DMS 273 (cell line): ENCODE data around the gene CYBRD1.
A peak's percentile ranks its signal among the peaks of the same experiment; 100 is the strongest.
"Not testable (repeated sequence)": the region's sequence is repeated elsewhere in the genome, so short reads cannot be mapped to it uniquely, and the experiment has no call there.

ENCODE experiments used
- DNase-seq: peaks from one replicate; lab custom pipeline; 2025; ENCODE audit not compliant: unreplicated experiment; lab: John Stamatoyannopoulos, UW

The CYBRD1 gene

GRCh38 chr2:171515672-171516298 is 6.5 kb upstream of the CYBRD1 start:
- DNase-seq = no peak

DNA sequence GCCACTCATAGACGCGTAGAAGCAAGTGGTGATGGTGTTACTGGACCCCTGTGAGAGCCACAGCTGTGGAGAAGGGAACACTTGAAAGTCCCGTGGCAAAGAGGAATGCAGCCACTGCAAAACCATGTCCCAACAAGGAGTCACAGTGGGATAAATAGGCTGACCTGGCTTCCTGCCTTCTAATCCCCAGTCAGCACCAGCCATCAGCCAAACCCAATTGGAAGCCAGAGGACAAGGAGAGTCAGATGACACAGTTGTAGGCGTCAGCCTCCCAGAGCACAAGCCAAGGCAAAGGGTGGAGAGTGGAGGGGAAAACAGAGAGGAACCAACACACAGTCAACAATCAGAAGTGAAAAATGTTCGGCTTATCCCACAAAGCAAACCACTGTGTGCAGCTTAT is 5.5 kb upstream of the CYBRD1 start:
- no peak for DNase-seq

DNA sequence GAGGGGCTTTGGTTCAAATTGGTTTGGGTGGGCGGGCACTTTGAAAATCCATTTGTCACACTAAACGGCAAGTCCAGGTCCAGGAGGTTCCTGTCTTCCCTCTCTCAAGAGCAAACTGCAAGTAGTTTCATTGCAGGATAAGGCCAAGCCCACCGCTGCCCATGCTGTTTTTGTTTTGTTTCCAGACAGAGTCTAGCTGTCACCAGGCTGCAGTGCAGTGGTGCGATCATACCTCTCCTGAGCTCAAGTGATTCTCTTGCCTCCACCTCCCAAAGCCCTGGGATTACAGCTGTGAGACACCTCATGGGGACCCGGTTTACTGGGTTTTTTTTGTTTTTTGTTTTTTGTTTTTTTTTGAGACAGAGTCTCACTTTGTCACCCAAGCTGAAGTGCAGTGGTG is 1.8 kb upstream of the CYBRD1 start:
- DNase-seq = no peak

DNA sequence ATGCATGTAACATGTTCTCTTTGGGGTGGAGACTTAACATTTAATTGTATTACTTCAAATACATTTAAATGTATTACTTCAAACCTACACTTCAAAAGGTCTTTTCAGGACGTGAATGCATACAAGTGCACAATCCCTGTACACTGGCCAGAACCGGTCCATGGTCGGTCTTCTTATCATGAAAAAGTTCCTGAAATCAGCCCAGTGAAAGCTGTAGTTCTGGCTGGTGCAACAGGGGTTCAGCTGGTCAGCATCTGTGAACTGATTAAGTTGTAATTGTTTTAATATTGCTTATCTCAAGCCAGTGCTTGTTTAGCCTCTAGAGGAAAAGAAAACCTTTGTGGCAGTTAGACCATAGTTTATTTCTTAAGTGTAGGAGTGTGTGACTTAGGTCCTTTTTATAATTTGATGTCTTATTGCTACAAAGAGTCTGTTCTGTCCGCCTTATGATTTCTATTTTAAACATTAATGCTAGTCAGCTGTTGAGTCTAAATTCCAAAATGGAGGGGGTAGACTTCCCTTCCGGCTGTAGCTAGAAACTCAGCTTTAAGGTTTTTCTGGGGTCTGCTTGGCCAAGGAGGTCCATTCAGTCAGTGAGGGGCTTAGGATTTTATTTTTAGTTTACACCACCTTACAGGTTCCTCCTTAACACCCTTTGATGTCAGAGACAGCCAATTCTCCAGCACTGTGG is 768 bp upstream of the CYBRD1 start:
- DNase-seq = no peak

DNA sequence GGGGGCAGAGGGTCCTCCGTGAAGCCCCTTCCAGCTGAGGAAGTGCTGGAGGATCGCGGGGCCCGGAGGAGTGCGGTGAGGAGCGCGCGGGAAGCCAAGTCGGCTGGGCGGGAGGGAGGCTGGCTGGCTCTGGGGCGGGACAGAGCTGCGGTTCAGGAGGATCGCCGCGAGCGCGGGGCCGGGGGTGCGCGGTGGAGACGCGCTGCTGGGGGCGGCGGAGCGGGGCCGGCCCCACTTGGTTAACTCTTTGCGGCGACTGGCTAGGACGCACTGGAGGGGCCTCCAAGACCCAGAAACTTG is 464 bp downstream of the CYBRD1 start:
- peak; percentile 79 for DNase-seq

GRCh38 chr2:171523088-171524017 is 1.1 kb downstream of the CYBRD1 start:
- peak; percentile 83 for DNase-seq

DNA sequence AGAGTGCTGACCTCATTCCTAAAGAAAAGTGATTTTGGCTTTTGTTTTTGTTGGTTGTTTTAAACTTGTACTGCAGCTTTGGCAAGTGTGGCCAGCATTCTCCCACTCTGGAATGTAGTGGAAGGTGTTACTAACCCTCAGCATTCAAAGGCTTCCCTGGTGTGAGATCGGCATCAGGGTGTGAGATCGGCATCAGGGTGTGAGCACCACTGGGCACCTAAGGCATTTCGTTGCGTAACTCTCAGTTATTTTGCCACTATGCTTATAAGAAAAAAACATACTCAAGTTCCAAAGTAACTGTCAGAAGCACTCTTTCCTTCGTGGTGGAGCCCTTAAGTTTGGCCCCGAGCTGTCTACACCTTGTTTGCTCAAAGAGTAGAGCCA is 1.7 kb downstream of the CYBRD1 start:
- no peak for DNase-seq

- DNase-seq = peak; percentile 57
Measured at GRCh38 chr2:171529914-171530313, 7.6 kb downstream of the CYBRD1 start.

GRCh38 chr2:171530378-171530777 is 8.1 kb downstream of the CYBRD1 start:
- no peak for DNase-seq

DNA sequence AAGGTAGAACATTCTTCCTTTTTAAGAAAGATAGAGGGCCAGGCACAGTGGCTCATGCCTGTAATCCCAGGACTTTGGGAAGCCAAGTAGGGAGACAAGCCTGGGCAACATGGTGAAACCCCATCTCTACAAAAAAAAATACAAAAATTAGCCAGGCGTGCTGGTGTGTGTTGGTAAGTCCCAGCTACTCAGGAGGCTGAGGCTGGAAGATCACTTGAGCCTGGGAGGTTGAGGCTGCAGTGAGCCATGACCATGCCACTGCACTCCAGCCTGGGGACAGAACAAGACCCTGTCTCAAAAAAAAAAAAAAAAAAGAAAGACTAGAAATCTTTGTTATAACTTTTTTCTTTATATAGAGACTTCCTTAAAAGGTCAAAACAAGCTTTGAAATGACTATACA is 8.6 kb downstream of the CYBRD1 start:
- not testable (repeated sequence) for DNase-seq

DNA sequence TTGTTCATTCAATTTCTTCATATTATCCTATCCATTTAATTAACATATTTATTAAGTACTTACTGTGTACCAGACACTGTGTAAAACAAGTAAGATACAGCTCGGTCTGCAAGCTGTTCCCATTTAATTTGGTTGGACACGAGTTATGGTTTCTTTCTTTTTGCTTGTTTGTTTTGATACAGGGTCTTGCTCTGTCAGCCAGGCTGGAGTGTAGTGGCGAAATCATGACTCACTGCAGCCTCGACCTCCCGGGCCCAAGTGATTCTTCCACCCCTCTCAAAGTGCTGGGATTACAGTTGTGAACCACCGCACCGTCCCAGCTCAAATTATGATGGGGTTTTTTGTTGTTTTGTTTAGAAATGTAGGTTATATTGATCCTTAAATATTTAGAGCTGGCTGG is 9.0 kb downstream of the CYBRD1 start:
- no peak for DNase-seq

GRCh38 chr2:171531836-171532450 is 9.7 kb downstream of the CYBRD1 start:
- DNase-seq = no peak

- DNase-seq = no peak
Measured at GRCh38 chr2:171533331-171533730, 11.1 kb downstream of the CYBRD1 start.

DNA sequence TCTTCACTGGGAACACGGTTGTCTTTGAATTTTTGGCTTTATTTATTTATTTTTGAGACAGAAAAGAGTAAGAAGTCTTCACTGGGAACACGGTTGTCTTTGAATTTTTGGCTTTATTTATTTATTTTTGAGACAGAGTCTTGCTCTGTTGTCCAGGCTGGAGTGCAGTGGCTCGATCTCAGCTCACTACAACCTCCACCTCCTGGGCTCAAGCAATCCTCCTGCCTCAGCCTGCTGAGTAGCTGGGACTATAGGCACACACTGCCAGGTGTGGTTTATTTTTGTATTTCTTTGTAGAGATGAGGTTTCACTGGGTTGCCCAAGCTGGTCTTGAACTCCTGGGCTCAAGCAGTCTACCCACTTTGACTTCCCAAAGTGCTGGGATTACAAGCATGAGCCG is 13.3 kb downstream of the CYBRD1 start:
- not testable (repeated sequence) for DNase-seq

GRCh38 chr2:171540437-171540836 is 18.2 kb downstream of the CYBRD1 start:
- DNase-seq = no peak

DNA sequence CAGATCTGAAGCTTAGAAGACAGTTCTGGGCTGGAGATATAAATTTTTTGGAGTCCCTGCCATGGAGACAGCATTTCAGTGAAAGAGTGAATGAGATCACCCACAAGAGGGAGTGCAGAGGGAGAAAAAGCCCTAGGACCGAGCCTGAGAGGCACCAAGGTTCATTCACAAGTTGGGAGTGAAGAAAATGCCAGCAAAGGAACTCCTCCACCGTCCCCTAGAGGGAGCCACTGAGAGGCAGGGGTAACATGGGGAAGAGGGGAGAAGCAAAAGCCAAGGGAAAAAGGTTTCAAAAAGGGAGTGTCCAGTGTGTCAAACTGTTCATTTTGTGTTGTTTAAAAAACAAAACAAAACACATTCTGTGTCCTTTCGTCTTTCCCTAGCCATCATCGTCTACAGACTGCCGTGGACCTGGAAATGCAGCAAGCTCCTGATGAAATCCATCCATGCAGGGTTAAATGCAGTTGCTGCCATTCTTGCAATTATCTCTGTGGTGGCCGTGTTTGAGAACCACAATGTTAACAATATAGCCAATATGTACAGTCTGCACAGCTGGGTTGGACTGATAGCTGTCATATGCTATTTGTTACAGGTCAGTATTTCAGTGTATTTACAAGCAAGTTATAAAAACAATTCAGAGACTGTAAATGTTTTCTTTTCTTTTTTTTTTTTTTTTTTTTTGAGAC is 19.1 kb downstream of the CYBRD1 start:
- DNase-seq = peak; percentile 32

DNA sequence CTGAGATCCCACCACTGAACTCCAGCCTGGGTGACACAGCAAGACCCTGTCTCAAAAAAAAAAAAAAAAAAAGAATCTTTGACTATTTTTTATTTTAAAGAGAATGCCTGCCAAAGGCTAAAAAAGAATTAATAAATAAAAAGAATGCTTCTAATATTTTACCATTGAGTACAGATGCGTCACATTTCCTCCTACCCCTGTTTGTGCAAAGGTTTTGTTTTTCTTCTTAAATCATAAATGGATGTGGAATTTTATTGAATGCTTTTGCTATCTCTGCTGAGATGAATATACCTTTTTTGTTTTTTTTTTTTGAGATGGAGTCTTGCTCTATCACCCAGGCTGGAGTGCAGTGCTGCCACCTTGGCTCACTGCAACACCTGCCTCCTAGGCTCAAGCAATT is 22.8 kb downstream of the CYBRD1 start:
- no peak for DNase-seq

DNA sequence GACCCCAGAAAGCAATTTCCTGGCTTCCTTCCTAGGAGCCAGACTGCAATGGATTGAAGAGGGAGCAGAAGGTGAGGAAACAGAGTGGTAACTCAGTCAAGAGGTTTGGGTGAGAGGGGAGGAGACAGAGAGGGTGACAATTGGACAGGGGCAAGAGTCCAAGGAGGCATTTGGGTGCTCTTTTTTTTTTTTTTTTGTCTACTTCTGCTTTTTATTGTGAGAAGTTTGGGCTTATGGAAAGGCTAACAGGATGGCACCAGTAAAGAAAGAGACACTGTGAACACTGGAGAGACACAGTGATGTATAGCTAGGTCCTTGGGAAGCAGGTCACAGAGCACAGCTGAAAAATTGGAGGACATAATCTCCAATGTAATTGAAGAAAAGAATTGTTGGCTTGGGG is 25.0 kb downstream of the CYBRD1 start:
- DNase-seq = no peak

DNA sequence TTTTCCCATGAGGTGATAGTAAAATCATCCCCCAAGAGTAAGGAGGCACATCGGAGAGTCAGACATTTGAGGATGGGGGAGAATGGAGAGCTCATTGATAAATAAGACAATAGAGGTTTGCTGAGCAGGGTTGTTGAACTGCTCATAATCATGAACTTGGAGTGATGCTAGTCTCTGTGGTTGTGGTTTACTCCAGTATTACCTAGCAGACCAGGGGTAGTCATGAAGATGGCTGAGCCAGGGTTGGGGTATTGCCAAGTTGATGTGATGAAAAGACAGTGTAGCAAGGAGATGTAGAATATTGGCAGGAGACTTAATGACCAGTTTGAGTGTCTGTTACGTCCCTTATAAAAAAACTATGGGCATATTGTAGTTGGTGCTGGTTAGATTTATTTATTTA is 25.4 kb downstream of the CYBRD1 start:
- DNase-seq = no peak

DNA sequence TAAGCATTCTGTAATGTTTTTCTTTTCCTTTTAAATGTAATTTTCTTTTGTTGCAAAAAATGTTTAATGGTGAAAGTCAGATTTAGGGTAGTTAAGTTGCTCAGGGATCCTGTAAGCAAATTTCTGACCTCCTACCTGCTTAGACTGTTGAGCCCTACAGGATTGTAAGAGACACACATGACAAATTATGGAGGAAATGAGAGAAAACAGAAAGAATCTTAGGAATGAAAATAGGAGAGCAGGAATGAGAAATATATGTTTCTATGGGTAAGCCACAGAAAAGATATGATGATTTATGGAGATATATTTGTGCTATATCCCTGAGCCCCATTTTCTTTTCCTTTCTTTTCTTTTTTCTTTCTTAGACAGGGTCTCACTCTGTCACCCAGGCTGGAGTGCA is 28.3 kb downstream of the CYBRD1 start:
- no peak for DNase-seq

DNA sequence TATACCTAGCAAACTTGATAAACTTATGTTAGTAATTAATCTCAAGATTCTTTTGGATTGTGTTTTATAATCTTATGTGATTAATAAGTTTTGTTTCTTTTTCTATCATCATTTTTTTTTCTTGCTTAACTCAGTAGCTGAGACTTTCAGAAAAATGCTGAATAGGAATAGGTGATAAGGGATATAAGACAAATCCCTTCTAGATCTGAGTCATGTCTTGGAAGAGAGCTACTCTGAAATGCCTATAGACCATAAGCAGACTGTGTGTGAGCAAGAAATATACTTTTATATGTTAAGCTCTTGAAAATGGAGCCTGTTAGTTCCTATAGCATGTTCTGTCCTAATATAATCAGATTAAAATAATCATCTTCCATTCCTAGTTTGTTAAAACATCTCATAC is 29.6 kb downstream of the CYBRD1 start:
- no peak for DNase-seq
